Pancreas (tissue), 10 donors: ENCODE data around the gene MYH9. TPM values are rescaled to one million over a fixed set of nuclear protein-coding genes. Genes with fewer than 3 reads are reported as not detected.

Source experiments
- ATAC-seq, 4 donors: fragments of 200-7000 bp; cut with Tn5 transposase; one replicate each; pipeline versions ENCODE4 v1.8.0 to v1.9.1; 2020; ENCODE audit warnings: mild to moderate bottlenecking in 4 of 4, moderate library complexity in 4 of 4
- DNase-seq, 6 donors: peaks; one replicate each; pipeline ENCODE4 v3.0.0-alpha.2; 2020
- FAIRE-seq: peaks from 2 replicates; lab custom pipeline; 2012; peaks lifted over from hg19 to GRCh38; lab: Jason Lieb, UNC
- H3K27ac ChIP-seq, 4 donors: fragments of 200-600 bp; sonication (generic); 1 replicate in 3 of 4; 2 replicates in 1 of 4; pipeline versions ENCODE4 v1.5.0 to v1.8.0; 2020
- H3K27me3 ChIP-seq, 4 donors: fragments of 200-600 bp; one replicate each; pipeline ENCODE4 v1.8.0; 2021
- H3K36me3 ChIP-seq, 3 donors: fragments of 200-600 bp; sonication (generic) in 1 of 3; one replicate each; pipeline versions ENCODE4 v1.5.0 to v1.8.0; 2020 to 2021
- H3K4me1 ChIP-seq, 3 donors: fragments of 200-600 bp; one replicate each; pipeline ENCODE4 v1.8.0; 2021
- H3K4me3 ChIP-seq, 4 donors: fragments of 200-600 bp; sonication (generic) in 2 of 4; one replicate each; pipeline versions ENCODE4 v1.5.0 to v1.8.0; 2020 to 2021
- H3K9me3 ChIP-seq, 4 donors: fragments of 200-600 bp; one replicate each; pipeline ENCODE4 v1.8.0; 2021
- WGBS, 2 donors: extraction: QIAGEN DNeasy Blood & Tissue Kit; methylation state at CpG; one replicate each; pipeline ENCODE4 v1.1.7; 2013; 5-methylcytosine and 5-hydroxymethylcytosine counted together
- intact Hi-C, 3 donors: fragments of 100-400 bp; cut with DNase I; formaldehyde crosslinking; loops; one replicate each; pipeline versions ENCODE4 v1.11.1 to v1.14.2; 2022
- polyA plus RNA-seq, 2 donors: library from polyadenylated mRNA; stranded (reverse); fragments of 200-250 nt; gene quantifications; one replicate each; pipeline ENCODE4 v1.2.3, GENCODE V29; 2013
- total RNA-seq, 6 donors: library from RNA; stranded (reverse); fragmentation: NEBNext Ultra II Directional in 4 of 6; extraction: Animal tissue kit (Norgen Biotek cat#: 25700) in 4 of 6; gene quantifications; one replicate each; pipeline versions ENCODE4 v1.2.1 to v1.2.4, GENCODE V29; 2021 to 2023
- TF ChIP-seq, protein P1 (sequence below), 4 donors: fragments of 200-600 bp; sonication (generic) in 3 of 4; IDR thresholded peaks; one replicate each; pipeline versions ENCODE4 v1.5.0 to v1.8.0; 2021; ENCODE audit warnings: antibody characterized with exemption in 4 of 4
- donor health status: healthy with polysubstance abuse.
- donor health status: DM: no; HTN: no; CAD: no; lungs with moderate emphysema.
- donor health status: DM: no; HTN: no; CAD: no.
- donor health status: control.
- donor health status: control.
- donor health status: Bipolar disorder and iron deficiency.
- donor health status: DM: yes; HTN: yes; CAD: no.
- donor health status: DM: no; HTN: no; CAD: no.
- donor health status: DM: no; HTN: no; CAD: no.
- donor health status: DM: yes; HTN: yes; CAD: no.

The MYH9 gene
- total and polyA plus RNA-seq, 8 donors, result 80.9 to 554 (median 376) TPM

DNA sequence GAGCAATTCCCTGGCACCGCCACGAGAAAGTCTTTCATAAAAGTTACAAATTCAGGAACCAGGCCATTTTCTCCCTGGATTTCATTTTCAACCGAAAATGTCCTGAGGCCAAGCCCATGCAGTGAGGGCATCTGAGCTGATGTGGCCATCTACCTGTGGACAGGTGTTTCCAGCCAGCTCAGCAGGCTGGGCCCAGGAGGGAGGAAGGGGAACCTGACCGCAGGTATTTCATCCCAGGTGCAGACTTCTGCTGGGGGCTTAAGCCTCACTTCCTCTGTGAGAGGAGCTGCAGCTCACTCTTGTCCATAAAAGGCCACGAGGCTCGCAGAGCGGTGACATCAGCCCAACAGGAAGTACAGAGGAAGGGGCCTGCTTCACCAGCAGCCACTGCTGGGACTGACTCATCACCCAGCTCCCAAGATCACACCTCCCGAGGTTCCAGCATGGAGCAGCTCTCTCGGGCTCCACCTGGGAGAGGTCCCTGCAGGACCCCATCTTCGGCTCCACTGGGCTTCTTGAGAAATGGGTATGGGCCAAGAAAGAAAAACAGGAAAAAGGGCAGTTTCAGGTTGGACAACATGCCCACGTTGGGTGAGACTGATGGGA lies 56.4 kb downstream of the MYH9 start:
- DNase-seq (peak in 3 of 6 donors; percentile 65 to 68 (median 67)), FAIRE-seq (no peak), ATAC-seq (peak in 3 of 4 donors; percentile 13 to 57 (median 46))
- Histone ChIP-seq H3K4me3 (no peak overlapping the region), H3K27me3 (no peaks in the 10 kb centered on the region), H3K9me3 (no peaks in the 10 kb centered on the region), H3K4me1 (peaks cover 85 to 88% (median 85%) of the 10 kb centered on the region in 3 donors), H3K36me3 (peaks cover 0 to 34% (median 7%) of the 10 kb centered on the region in 3 donors), H3K27ac (peak overlapping the region; percentile 59 to 92 (median 72))
- intact Hi-C loops, result loop anchor here in 2 of 3 donors (10.0 kb wide), 1 partner anchor 53 kb away; the partner anchor contains the start of gene MYH9 (in 2 of the 2)
- 55 to 58% methylated on average over 11 of the region's 11 CpGs for WGBS, 2 donors
- TF ChIP-seq, protein P1, sequence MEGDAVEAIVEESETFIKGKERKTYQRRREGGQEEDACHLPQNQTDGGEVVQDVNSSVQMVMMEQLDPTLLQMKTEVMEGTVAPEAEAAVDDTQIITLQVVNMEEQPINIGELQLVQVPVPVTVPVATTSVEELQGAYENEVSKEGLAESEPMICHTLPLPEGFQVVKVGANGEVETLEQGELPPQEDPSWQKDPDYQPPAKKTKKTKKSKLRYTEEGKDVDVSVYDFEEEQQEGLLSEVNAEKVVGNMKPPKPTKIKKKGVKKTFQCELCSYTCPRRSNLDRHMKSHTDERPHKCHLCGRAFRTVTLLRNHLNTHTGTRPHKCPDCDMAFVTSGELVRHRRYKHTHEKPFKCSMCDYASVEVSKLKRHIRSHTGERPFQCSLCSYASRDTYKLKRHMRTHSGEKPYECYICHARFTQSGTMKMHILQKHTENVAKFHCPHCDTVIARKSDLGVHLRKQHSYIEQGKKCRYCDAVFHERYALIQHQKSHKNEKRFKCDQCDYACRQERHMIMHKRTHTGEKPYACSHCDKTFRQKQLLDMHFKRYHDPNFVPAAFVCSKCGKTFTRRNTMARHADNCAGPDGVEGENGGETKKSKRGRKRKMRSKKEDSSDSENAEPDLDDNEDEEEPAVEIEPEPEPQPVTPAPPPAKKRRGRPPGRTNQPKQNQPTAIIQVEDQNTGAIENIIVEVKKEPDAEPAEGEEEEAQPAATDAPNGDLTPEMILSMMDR (IDR thresholded peaks at IDR 0.05), result no peak

DNA sequence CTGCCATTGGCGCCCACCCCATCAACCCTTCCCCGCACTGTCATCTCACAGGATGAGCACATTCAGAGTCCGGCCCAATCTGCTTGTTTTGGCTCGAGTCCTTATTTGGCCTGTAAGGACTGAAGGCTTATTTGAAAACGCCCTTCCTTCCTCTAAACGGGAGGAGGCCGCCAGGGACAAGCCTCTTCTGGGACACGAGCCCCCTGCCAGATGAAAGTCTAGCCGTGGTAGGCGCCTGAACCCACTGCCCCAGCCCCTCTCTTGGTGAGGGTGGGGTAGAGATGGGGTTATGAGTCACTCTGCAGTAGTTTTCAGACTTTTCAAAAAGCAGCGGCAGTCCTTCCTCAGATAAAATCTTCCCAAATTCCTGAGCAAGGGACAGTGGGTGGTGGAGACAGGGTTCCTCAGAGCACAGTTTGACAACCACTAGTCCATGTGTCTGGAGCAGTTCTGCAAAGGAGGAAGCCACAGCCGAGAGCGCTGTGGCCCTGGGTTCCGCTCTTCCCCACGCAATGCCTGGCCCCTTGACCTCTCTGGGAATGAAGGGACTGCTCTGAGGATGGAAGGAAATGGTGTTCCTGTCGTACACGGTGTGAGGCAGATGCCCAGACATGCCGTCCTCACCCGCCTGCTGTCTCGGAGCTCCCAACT lies 57.0 kb downstream of the MYH9 start:
- FAIRE-seq (no peak), DNase-seq (no peak), ATAC-seq (no peak)
- no peak overlapping the region for H3K4me3 ChIP-seq
- peaks cover 79 to 82% (median 79%) of the 10 kb centered on the region in 3 donors for H3K4me1 ChIP-seq
- TF ChIP-seq, protein P1 (IDR thresholded peaks at IDR 0.05), result no peak
- no peaks in the 10 kb centered on the region for H3K9me3 ChIP-seq
- WGBS, 2 donors, result 70 to 71% methylated on average over 20 of the region's 20 CpGs
- peak overlapping the region; percentile 59 to 92 (median 72) for H3K27ac ChIP-seq
- H3K27me3 ChIP-seq, result no peaks in the 10 kb centered on the region
- intact Hi-C loops, result loop anchor here in 2 of 3 donors (10.0 kb wide), 1 partner anchor 54 kb away; the partner anchor contains the start of gene MYH9 (in 2 of the 2)
- H3K36me3 ChIP-seq, result peaks cover 0 to 41% (median 13%) of the 10 kb centered on the region in 3 donors

DNA sequence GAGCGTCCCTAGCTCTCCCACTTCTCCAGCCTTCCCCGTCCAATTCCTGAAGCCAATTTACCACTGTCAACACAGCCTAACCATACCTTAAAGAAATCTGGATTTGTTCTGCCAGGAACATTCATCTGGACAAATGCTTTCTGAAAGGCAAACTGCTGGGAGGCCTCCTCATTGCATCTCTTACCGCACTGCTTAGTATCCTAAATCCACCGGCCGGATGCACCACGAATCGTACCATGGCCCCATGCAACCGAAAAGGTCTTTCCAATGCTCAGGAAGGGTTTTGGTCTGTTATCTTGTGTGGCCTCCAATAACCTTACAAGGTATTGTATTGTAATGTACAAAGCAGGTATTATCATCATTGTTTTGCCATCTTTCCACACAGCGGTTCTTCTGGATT lies 57.6 kb downstream of the MYH9 start:
- WGBS, 2 donors, result 88 to 94% methylated on average over 9 of the region's 9 CpGs
- no peaks in the 10 kb centered on the region for H3K27me3 ChIP-seq
- H3K4me3 ChIP-seq, result no peak overlapping the region
- intact Hi-C loops, result loop anchor here in 2 of 3 donors (10.0 kb wide), 1 partner anchor 55 kb away; the partner anchor contains the start of gene MYH9 (in 2 of the 2)
- H3K27ac ChIP-seq, result peak overlapping the region; percentile 63 to 92 (median 80)
- DNase-seq, result no peak
- H3K4me1 ChIP-seq, result peaks cover 72 to 75% (median 72%) of the 10 kb centered on the region in 3 donors
- no peaks in the 10 kb centered on the region for H3K9me3 ChIP-seq
- no peak for FAIRE-seq
- H3K36me3 ChIP-seq, result peaks cover 0 to 47% (median 19%) of the 10 kb centered on the region in 3 donors
- ATAC-seq, result no peak
- TF ChIP-seq, protein P1 (IDR thresholded peaks at IDR 0.05), result no peak

DNA sequence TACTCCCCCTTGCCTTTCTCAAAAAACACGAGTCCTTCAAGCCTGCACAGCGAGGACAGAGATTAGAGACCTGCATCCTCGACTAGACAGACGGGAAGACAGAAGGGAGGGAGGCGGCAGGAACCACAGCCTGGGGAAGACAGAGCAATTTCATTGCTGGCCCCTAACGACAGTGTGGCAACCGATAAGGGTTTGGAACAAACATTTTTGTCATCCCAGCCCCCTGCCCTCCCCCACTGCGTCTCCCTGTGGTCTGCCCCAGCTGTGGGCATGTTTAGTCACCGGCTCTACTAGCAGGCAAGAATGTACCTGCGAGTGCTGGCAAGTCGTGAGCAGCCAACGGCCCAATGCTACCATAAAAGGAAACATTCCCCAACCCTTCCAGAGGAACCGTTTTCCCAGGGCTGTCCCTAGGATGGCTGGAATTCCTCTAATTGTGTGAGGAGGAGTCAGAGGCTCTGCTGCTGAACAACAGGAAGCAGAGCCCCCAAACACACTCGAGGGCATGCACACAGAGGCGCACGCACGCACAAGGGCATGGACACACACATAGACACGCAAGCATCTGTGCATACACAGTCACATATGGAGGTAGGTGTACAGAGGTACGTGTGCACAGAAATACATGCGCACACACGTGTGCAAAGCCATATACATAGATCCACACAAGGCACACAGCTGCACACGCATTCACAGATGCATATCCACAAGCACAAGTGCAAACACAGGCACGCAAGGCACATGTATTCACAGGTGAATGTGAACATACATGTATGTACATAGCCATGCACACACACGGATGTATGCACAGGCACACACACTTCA lies 58.3 kb downstream of the MYH9 start:
- DNase-seq, result peak in 3 of 6 donors; percentile 62 to 75 (median 64)
- peaks cover 68 to 70% (median 68%) of the 10 kb centered on the region in 3 donors for H3K4me1 ChIP-seq
- peak overlapping the region; percentile 25 to 92 (median 80) for H3K27ac ChIP-seq
- WGBS, 2 donors, result 40 to 44% methylated on average over 24 of the region's 24 CpGs
- H3K9me3 ChIP-seq, result no peaks in the 10 kb centered on the region
- H3K4me3 ChIP-seq, result no peak overlapping the region
- peak in 3 of 4 donors; percentile 8 to 37 (median 16) for ATAC-seq
- TF ChIP-seq, protein P1 (IDR thresholded peaks at IDR 0.05), result no peak
- intact Hi-C loops, result loop anchor here in 2 of 3 donors (10.0 kb wide), 1 partner anchor 55 kb away; the partner anchor contains the start of gene MYH9 (in 2 of the 2)
- peaks cover 0 to 51% (median 23%) of the 10 kb centered on the region in 3 donors for H3K36me3 ChIP-seq
- no peak for FAIRE-seq
- H3K27me3 ChIP-seq, result no peaks in the 10 kb centered on the region
